GM21367 (cell line): Measurements from ENCODE around the gene IGDCC3.

ENCODE experiments used
- ATAC-seq: cut with Tn5 transposase; IDR thresholded peaks from one replicate; pipeline ENCODE4 v1.9.1; 2021; ENCODE audit not compliant: unreplicated experiment

Gene IGDCC3

GRCh38 chr15:65377976-65378366, at the start of gene IGDCC3:
Gene IGDCC3 (minus strand): TSS chr15:65378002. CDS start chr15:65377788, 214 bp downstream.
- no peak for ATAC-seq

- ATAC-seq: no peak
Measured at GRCh38 chr15:65426216-65426853, 48.5 kb upstream of the IGDCC3 start.

- no peak for ATAC-seq
Measured at GRCh38 chr15:65424683-65425082, 46.9 kb upstream of the IGDCC3 start.

GRCh38 chr15:65423976-65424679, 46.3 kb upstream of the IGDCC3 start:
- ATAC-seq: no peak

GRCh38 chr15:65423150-65423975, 45.6 kb upstream of the IGDCC3 start:
- no peak for ATAC-seq

GRCh38 chr15:65421360-65422215, 43.8 kb upstream of the IGDCC3 start:
- ATAC-seq: no peak

GRCh38 chr15:65420975-65421359, 43.2 kb upstream of the IGDCC3 start:
- ATAC-seq: no peak

- no peak for ATAC-seq
Measured at GRCh38 chr15:65418596-65418995, 40.8 kb upstream of the IGDCC3 start.

- ATAC-seq: no peak
Measured at GRCh38 chr15:65416845-65417416, 39.1 kb upstream of the IGDCC3 start.

- no peak for ATAC-seq
Measured at GRCh38 chr15:65414841-65415621, 37.2 kb upstream of the IGDCC3 start.

- ATAC-seq: no peak
Measured at GRCh38 chr15:65413760-65414144, 36.0 kb upstream of the IGDCC3 start.

GRCh38 chr15:65413051-65413759, 35.4 kb upstream of the IGDCC3 start:
- no peak for ATAC-seq

GRCh38 chr15:65412556-65412955, 34.8 kb upstream of the IGDCC3 start:
- ATAC-seq: no peak

GRCh38 chr15:65411465-65412071, 33.8 kb upstream of the IGDCC3 start:
- no peak for ATAC-seq

- no peak for ATAC-seq
Measured at GRCh38 chr15:65410972-65411371, 33.2 kb upstream of the IGDCC3 start.

- ATAC-seq: no peak
Measured at GRCh38 chr15:65410036-65410435, 32.2 kb upstream of the IGDCC3 start.

GRCh38 chr15:65409036-65409631, 31.3 kb upstream of the IGDCC3 start:
- ATAC-seq: no peak

GRCh38 chr15:65408324-65409035, 30.7 kb upstream of the IGDCC3 start:
- no peak for ATAC-seq
